ENCODE results near the gene NFASC.

- no peak for TF ChIP-seq EZH2 (IDR thresholded peaks at IDR 0.05)
- TF ChIP-seq POLR2AphosphoS5 (IDR thresholded peaks at IDR 0.05; ENCODE audit: borderline replicate concordance, low read depth, low read length): no peak
Measured at GRCh38 chr1:204874274-204874673, 3.6 kb downstream of the NFASC start.
